ENCODE data around the gene ADGRB2. TPM values are rescaled to one million over a fixed set of nuclear protein-coding genes. Genes with fewer than 3 reads are reported as not detected.
A peak's percentile ranks its signal among the peaks of the same experiment; 100 is the strongest.

The ADGRB2 gene
- total RNA-seq, 1 donor, result 5.8 TPM

- H3K4me3 ChIP-seq (ENCODE audit: insufficient read depth, low read length), result no peak overlapping the region
- no peaks in the 10 kb centered on the region for H3K9me3 ChIP-seq (ENCODE audit: low read depth, low read length)
- no peaks in the 10 kb centered on the region for H3K79me2 ChIP-seq (ENCODE audit: insufficient read depth, low read length)
- no peaks in the 10 kb centered on the region for H3K27me3 ChIP-seq (ENCODE audit: insufficient read depth, low read length)
- no peak overlapping the region for H3K4me2 ChIP-seq (ENCODE audit: insufficient read depth, low read length)
- TF ChIP-seq, protein P1, sequence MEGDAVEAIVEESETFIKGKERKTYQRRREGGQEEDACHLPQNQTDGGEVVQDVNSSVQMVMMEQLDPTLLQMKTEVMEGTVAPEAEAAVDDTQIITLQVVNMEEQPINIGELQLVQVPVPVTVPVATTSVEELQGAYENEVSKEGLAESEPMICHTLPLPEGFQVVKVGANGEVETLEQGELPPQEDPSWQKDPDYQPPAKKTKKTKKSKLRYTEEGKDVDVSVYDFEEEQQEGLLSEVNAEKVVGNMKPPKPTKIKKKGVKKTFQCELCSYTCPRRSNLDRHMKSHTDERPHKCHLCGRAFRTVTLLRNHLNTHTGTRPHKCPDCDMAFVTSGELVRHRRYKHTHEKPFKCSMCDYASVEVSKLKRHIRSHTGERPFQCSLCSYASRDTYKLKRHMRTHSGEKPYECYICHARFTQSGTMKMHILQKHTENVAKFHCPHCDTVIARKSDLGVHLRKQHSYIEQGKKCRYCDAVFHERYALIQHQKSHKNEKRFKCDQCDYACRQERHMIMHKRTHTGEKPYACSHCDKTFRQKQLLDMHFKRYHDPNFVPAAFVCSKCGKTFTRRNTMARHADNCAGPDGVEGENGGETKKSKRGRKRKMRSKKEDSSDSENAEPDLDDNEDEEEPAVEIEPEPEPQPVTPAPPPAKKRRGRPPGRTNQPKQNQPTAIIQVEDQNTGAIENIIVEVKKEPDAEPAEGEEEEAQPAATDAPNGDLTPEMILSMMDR (IDR thresholded peaks at IDR 0.05; ENCODE audit: extremely low read depth, low read depth, low read length), result no peak
- no peak for DNase-seq (ENCODE audit: insufficient read length, low spot score, missing footprints)
- H3K36me3 ChIP-seq (ENCODE audit: insufficient read depth, low read length), result no peaks in the 10 kb centered on the region
- H3K27ac ChIP-seq (ENCODE audit: low read depth, low read length), result no peak overlapping the region
- H3K4me1 ChIP-seq (ENCODE audit: insufficient read depth, low read length), result peaks cover 5% of the 10 kb centered on the region
- no peaks in the 10 kb centered on the region for H4K20me1 ChIP-seq (ENCODE audit: insufficient read depth, low read length)
- no peak overlapping the region for H2AFZ ChIP-seq (ENCODE audit: low read length)
These were observed 28.6 kb downstream of the ADGRB2 start for GRCh38 chr1:31735571-31735970.

DNA sequence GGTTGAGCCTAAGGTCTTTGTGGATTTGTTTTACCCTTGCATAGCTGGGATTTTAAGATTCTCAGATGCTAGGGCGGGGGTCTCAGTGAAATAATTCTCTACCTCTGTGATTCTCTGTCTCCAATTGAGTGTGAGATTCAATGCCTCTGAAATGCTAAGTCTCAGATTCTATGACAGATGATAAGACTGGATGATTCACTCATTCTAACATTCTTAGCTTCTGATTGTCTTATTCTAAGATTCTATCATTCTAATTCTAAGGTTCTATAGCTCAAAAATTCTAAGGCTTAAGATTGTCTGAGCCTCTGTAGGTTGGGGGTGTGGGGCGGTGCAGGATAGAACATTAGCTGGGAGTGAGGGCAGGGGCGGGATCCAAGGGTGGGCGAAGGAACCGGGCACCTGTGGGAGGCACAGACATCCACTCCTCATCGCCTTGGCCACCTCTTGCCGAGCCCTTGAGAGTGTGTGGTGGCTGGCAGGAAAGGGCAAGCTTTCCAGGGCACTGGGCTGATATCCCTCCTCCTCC lies 29.5 kb downstream of the ADGRB2 start:
- Histone ChIP-seq H2AFZ (ENCODE audit: low read length) (no peak overlapping the region), H3K27me3 (ENCODE audit: insufficient read depth, low read length) (no peaks in the 10 kb centered on the region), H3K9me3 (ENCODE audit: low read depth, low read length) (no peaks in the 10 kb centered on the region), H4K20me1 (ENCODE audit: insufficient read depth, low read length) (no peaks in the 10 kb centered on the region), H3K4me2 (ENCODE audit: insufficient read depth, low read length) (no peak overlapping the region), H3K27ac (ENCODE audit: low read depth, low read length) (no peak overlapping the region), H3K36me3 (ENCODE audit: insufficient read depth, low read length) (peaks cover 4% of the 10 kb centered on the region), H3K79me2 (ENCODE audit: insufficient read depth, low read length) (no peaks in the 10 kb centered on the region), H3K4me3 (ENCODE audit: insufficient read depth, low read length) (no peak overlapping the region), H3K4me1 (ENCODE audit: insufficient read depth, low read length) (peaks cover 5% of the 10 kb centered on the region)
- TF ChIP-seq, protein P1 (IDR thresholded peaks at IDR 0.05; ENCODE audit: extremely low read depth, low read depth, low read length), result no peak
- peak; percentile 99 for DNase-seq (ENCODE audit: insufficient read length, low spot score, missing footprints)

DNA sequence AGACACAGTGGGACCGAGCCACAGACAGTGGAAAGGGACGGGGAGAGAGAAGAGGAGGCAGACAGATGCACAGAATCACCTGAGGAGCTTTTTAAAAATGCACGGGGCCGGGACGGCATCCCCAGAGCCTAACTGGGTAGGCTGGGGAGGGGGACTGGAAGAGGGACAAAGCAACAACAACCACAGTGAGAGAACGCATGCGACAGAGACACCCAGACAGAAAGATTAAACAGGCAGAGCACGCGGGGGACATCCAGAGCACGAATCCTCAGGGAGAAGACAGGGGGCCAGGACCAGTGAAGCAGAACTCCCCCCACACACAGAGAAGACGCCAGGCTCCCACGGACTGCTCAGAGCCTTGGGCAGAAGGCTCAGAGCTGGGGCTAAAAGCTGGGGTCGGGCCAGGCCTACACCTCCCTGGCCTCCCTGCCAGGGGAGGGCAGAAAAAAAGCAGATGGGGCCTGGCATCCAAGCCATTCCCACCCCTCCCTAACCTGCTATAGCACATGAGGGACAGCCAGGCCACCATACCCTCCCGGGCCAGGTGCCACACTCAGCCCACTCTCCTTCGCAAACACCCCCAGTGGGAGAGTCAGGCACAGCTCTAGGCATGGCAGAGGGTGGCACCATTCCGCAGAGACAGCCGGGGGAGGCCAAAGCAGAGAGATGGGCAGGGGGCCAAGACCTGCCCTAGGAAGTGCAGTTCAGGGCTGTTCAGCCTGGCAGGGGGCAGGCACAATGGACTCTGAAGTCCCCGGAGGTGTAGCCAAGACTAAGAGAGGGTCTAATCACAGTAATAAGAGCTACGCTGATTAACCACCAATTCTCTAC lies 30.5 kb downstream of the ADGRB2 start:
- Histone ChIP-seq H3K27me3 (ENCODE audit: insufficient read depth, low read length) (no peaks in the 10 kb centered on the region), H3K79me2 (ENCODE audit: insufficient read depth, low read length) (no peaks in the 10 kb centered on the region), H3K36me3 (ENCODE audit: insufficient read depth, low read length) (peaks cover 4% of the 10 kb centered on the region), H2AFZ (ENCODE audit: low read length) (no peak overlapping the region), H3K9me3 (ENCODE audit: low read depth, low read length) (no peaks in the 10 kb centered on the region), H4K20me1 (ENCODE audit: insufficient read depth, low read length) (no peaks in the 10 kb centered on the region), H3K4me3 (ENCODE audit: insufficient read depth, low read length) (no peak overlapping the region), H3K4me1 (ENCODE audit: insufficient read depth, low read length) (peaks cover 5% of the 10 kb centered on the region), H3K27ac (ENCODE audit: low read depth, low read length) (no peak overlapping the region), H3K4me2 (ENCODE audit: insufficient read depth, low read length) (no peak overlapping the region)
- TF ChIP-seq, protein P1 (IDR thresholded peaks at IDR 0.05; ENCODE audit: extremely low read depth, low read depth, low read length), result no peak
- DNase-seq (ENCODE audit: insufficient read length, low spot score, missing footprints), result peak; percentile 79

- TF ChIP-seq, protein P1 (IDR thresholded peaks at IDR 0.05; ENCODE audit: extremely low read depth, low read depth, low read length), result no peak
- Histone ChIP-seq H3K4me2 (ENCODE audit: insufficient read depth, low read length) (no peak overlapping the region), H3K27ac (ENCODE audit: low read depth, low read length) (no peak overlapping the region), H3K4me3 (ENCODE audit: insufficient read depth, low read length) (no peak overlapping the region), H3K27me3 (ENCODE audit: insufficient read depth, low read length) (no peaks in the 10 kb centered on the region), H3K36me3 (ENCODE audit: insufficient read depth, low read length) (peaks cover 4% of the 10 kb centered on the region), H3K9me3 (ENCODE audit: low read depth, low read length) (no peaks in the 10 kb centered on the region), H3K79me2 (ENCODE audit: insufficient read depth, low read length) (no peaks in the 10 kb centered on the region), H2AFZ (ENCODE audit: low read length) (no peak overlapping the region), H3K4me1 (ENCODE audit: insufficient read depth, low read length) (peaks cover 5% of the 10 kb centered on the region), H4K20me1 (ENCODE audit: insufficient read depth, low read length) (no peaks in the 10 kb centered on the region)
- peak; percentile 67 for DNase-seq (ENCODE audit: insufficient read length, low spot score, missing footprints)
These were observed 31.3 kb downstream of the ADGRB2 start for GRCh38 chr1:31732751-31733289.

All from osteoblast (primary cell).